Measurements from ENCODE around the gene MMP17. TPM values are rescaled to one million over a fixed set of nuclear protein-coding genes. Genes with fewer than 3 reads are reported as not detected.

MMP17 gene
- total and polyA plus RNA-seq, 2 donors (not counting 3 experiments of a cell fraction or from before 2014, with no cell fraction given) = 3.6 to 10.8 TPM

DNA sequence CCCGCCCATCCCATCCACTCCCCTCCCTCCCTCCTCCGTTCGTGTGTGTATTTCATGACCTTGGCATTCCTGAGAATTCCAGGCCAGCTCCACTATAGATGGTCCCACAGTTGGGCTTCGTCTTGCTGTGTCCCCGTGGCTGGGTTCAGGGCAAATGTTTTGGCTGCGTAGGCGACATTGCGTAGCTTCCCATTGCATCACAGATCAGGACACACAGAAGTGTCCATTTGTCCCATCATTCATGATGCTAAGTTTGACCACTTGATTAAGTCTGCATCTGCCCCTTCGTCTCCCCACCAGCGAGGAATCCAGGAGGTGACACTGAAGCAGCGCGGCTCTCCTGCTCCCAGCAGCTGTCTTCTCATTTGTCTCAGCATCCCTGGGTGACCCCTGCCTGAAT is 38.6 kb upstream of the MMP17 start:
- no TSS peak for BruUV-seq (replicated peaks)
- dilution Hi-C loops (cut with MboI; ENCODE audit: extremely low pct_ligation_motif_present, low sequenced_read_pairs) = no loop called here

More for the DNA sequence above, 38.6 kb upstream of the MMP17 start:
- peaks cover 5 to 25% of the 10 kb centered on the region in 2 experiments for H3K36me3 ChIP-seq (ENCODE audit: control insufficient read depth in 2 of 2, extremely low read depth in 1 of 2, insufficient read depth in 2 of 2, low read length in 2 of 2)
- no peak overlapping the region for H3K4me3 ChIP-seq (replicated peaks in 1 of 3; ENCODE audit: insufficient read depth in 1 of 3, low read depth in 1 of 3, low read length in 3 of 3)
- no peak for FAIRE-seq
- no peak overlapping the region for H2AFZ ChIP-seq (ENCODE audit: low read depth, low read length)
- H3K27me3 ChIP-seq (ENCODE audit: control insufficient read depth in 2 of 2, insufficient read depth in 2 of 2, low read length in 2 of 2) = no peaks in the 10 kb centered on the region
- TF ChIP-seq FOS (IDR thresholded peaks at IDR 0.05; ENCODE audit: borderline replicate concordance, insufficient read depth, low read length) (no peak), EZH2 (IDR thresholded peaks at IDR 0.05; ENCODE audit: borderline replicate concordance, low read depth, low read length, severe bottlenecking) (no peak), MYC (IDR thresholded peaks at IDR 0.05; ENCODE audit: low read depth, low read length) (no peak), GATA2 (IDR thresholded peaks at IDR 0.05; ENCODE audit: insufficient read depth, insufficient read length, low read depth, low read length) (no peak), POLR2AphosphoS5 (IDR thresholded peaks at IDR 0.05; ENCODE audit: insufficient read depth, low read depth, low read length) (no peak), POLR2A (IDR thresholded peaks at IDR 0.05; ENCODE audit: low read depth, low read length) (no peak), JUN (IDR thresholded peaks at IDR 0.05; ENCODE audit: borderline replicate concordance, insufficient read depth, insufficient read length, low read depth) (no peak)
- TF ChIP-seq, protein P1, sequence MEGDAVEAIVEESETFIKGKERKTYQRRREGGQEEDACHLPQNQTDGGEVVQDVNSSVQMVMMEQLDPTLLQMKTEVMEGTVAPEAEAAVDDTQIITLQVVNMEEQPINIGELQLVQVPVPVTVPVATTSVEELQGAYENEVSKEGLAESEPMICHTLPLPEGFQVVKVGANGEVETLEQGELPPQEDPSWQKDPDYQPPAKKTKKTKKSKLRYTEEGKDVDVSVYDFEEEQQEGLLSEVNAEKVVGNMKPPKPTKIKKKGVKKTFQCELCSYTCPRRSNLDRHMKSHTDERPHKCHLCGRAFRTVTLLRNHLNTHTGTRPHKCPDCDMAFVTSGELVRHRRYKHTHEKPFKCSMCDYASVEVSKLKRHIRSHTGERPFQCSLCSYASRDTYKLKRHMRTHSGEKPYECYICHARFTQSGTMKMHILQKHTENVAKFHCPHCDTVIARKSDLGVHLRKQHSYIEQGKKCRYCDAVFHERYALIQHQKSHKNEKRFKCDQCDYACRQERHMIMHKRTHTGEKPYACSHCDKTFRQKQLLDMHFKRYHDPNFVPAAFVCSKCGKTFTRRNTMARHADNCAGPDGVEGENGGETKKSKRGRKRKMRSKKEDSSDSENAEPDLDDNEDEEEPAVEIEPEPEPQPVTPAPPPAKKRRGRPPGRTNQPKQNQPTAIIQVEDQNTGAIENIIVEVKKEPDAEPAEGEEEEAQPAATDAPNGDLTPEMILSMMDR (IDR thresholded peaks at IDR 0.05; ENCODE audit: extremely low read depth in 1 of 2, insufficient read depth in 1 of 2, low read depth in 1 of 2, low read length in 2 of 2) = no peak
- TF ChIP-seq, protein P2, sequence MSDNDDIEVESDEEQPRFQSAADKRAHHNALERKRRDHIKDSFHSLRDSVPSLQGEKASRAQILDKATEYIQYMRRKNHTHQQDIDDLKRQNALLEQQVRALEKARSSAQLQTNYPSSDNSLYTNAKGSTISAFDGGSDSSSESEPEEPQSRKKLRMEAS (IDR thresholded peaks at IDR 0.05; ENCODE audit: insufficient read depth, insufficient read length) = no peak
- DNase-seq (ENCODE audit: low read depth, low spot score) = no peak
- no peaks in the 10 kb centered on the region for H3K4me1 ChIP-seq (ENCODE audit: control insufficient read depth, extremely low read depth, insufficient read depth, low read length)
- no peaks in the 10 kb centered on the region for H3K9me3 ChIP-seq (replicated peaks; ENCODE audit: control insufficient read depth, insufficient read depth, low read length)
- H4K20me1 ChIP-seq (replicated peaks; ENCODE audit: control insufficient read depth, extremely low read depth, insufficient read depth, low read length) = no peaks in the 10 kb centered on the region
- ChIA-PET CTCF (interaction anchor here (1.4 kb wide), 1 partner anchor 28 kb away, joined by 5 read pairs; no protein-coding TSS in a partner anchor), POLR2A (no interaction called here)
- no peaks in the 10 kb centered on the region for H3K79me2 ChIP-seq (ENCODE audit: control insufficient read depth, insufficient read depth, low read length)
- intact Hi-C loops (cut with micrococcal nuclease) = no loop called here
- H3K27ac ChIP-seq (ENCODE audit: insufficient read depth, low read depth, low read length) = no peak overlapping the region
- no peak overlapping the region for H3K4me2 ChIP-seq (ENCODE audit: insufficient read depth, low read length)
- no peak overlapping the region for H3K9ac ChIP-seq (replicated peaks; ENCODE audit: extremely low read depth, insufficient read depth, low read length)
- H3K9me1 ChIP-seq (replicated peaks; ENCODE audit: control insufficient read depth, extremely low read depth, insufficient read depth, low read length) = no peaks in the 10 kb centered on the region
